Left renal cortex interstitium (tissue), 4 donors: Measurements from ENCODE around the gene VKORC1. TPM values are rescaled to one million over a fixed set of nuclear protein-coding genes. Genes with fewer than 3 reads are reported as not detected.
A peak's percentile ranks its signal among the peaks of the same experiment; 100 is the strongest.
"Not testable (repeated sequence)": the region's sequence is repeated elsewhere in the genome, so short reads cannot be mapped to it uniquely, and the experiment has no call there.

Experiments used
- DNase-seq, 4 donors: peaks; one replicate each; pipeline ENCODE4 v3.0.0-alpha.2; 2013; ENCODE audit warnings: low read depth in 4 of 4, low spot score in 2 of 4, missing footprints in 1 of 4
- polyA plus RNA-seq, 4 donors: library from polyadenylated mRNA; unstranded; fragments of 120-200 nt; gene quantifications; one replicate each; pipeline ENCODE4 v1.2.1, GENCODE V29; 2013; ENCODE audit not compliant: insufficient read length in 4 of 4

Gene VKORC1
- 10 to 100 TPM; 68.3 to 92.8 (median 73.0) TPM for polyA plus RNA-seq

- peak in 3 of 4 donors; percentile 73 to 89 (median 82) for DNase-seq
These were observed at the start of gene VKORC1 for GRCh38 chr16:31094424-31095120. Gene VKORC1 (minus strand): TSS chr16:31094797. CDS start chr16:31094729, 68 bp downstream.

GRCh38 chr16:31143694-31144148, 49.1 kb upstream of the VKORC1 start:
- DNase-seq, result no peak

- no peak for DNase-seq
These were observed 48.6 kb upstream of the VKORC1 start for GRCh38 chr16:31143011-31143693.

GRCh38 chr16:31142109-31143010, 47.8 kb upstream of the VKORC1 start:
- DNase-seq, result peak; percentile 86 to 99 (median 97)

GRCh38 chr16:31141489-31142108, 47.0 kb upstream of the VKORC1 start:
- DNase-seq, result no peak

- not testable (repeated sequence) for DNase-seq
These were observed 46.5 kb upstream of the VKORC1 start for GRCh38 chr16:31141071-31141469.

- DNase-seq, result no peak
These were observed 44.3 kb upstream of the VKORC1 start for GRCh38 chr16:31138621-31139578.

GRCh38 chr16:31136822-31137499, 42.4 kb upstream of the VKORC1 start:
- not testable (repeated sequence) for DNase-seq

- no peak for DNase-seq
These were observed 41.7 kb upstream of the VKORC1 start for GRCh38 chr16:31136287-31136662.

- DNase-seq, result no peak
These were observed 41.1 kb upstream of the VKORC1 start, which contains the start of gene PRSS8 for GRCh38 chr16:31135535-31136286. Gene PRSS8 (minus strand): TSS chr16:31135727. CDS start chr16:31135498, 229 bp downstream.

- DNase-seq, result no peak
These were observed 40.3 kb upstream of the VKORC1 start for GRCh38 chr16:31134625-31135534.

GRCh38 chr16:31134091-31134571, 39.5 kb upstream of the VKORC1 start:
- DNase-seq, result no peak

- DNase-seq, result no peak
These were observed 38.5 kb upstream of the VKORC1 start for GRCh38 chr16:31133046-31133501.

GRCh38 chr16:31132303-31132979, 37.8 kb upstream of the VKORC1 start:
- no peak for DNase-seq

GRCh38 chr16:31131841-31132271, 37.3 kb upstream of the VKORC1 start:
- no peak for DNase-seq

GRCh38 chr16:31131416-31131815, 36.8 kb upstream of the VKORC1 start:
- no peak for DNase-seq
